HG02938 (cell line): ENCODE measurements around the gene FNDC4.

ENCODE experiments used
- ATAC-seq: cut with Tn5 transposase; IDR thresholded peaks from one replicate; pipeline ENCODE4 v1.9.1; 2021; ENCODE audit warnings: mild to moderate bottlenecking, moderate library complexity; ENCODE audit not compliant: unreplicated experiment

FNDC4 gene

GRCh38 chr2:27494284-27494943 is 586 bp downstream of the FNDC4 start:
- no peak for ATAC-seq

- no peak for ATAC-seq
Observed at GRCh38 chr2:27493948-27494283, 1.1 kb downstream of the FNDC4 start.

GRCh38 chr2:27492557-27492956 is 2.4 kb downstream of the FNDC4 start:
- ATAC-seq = no peak

- ATAC-seq = peak; percentile 92
Observed at GRCh38 chr2:27489498-27490397, 5.3 kb downstream of the FNDC4 start, which contains the start of gene IFT172. Gene IFT172 (minus strand): TSS chr2:27489743. CDS start chr2:27489653, 90 bp downstream.

- peak; percentile 9 for ATAC-seq
Observed at GRCh38 chr2:27489118-27489497, 5.9 kb downstream of the FNDC4 start.

GRCh38 chr2:27485496-27485895 is 9.5 kb downstream of the FNDC4 start:
- ATAC-seq = no peak

- ATAC-seq = no peak
Observed at GRCh38 chr2:27471961-27472360, 23.0 kb downstream of the FNDC4 start.

- ATAC-seq = no peak
Observed at GRCh38 chr2:27464443-27464842, 30.6 kb downstream of the FNDC4 start.

- no peak for ATAC-seq
Observed at GRCh38 chr2:27461118-27461517, 33.9 kb downstream of the FNDC4 start.

GRCh38 chr2:27453968-27454367 is 41.0 kb downstream of the FNDC4 start:
- ATAC-seq = no peak

GRCh38 chr2:27451095-27451494 is 43.9 kb downstream of the FNDC4 start:
- no peak for ATAC-seq

- no peak for ATAC-seq
Observed at GRCh38 chr2:27448381-27448780, 46.6 kb downstream of the FNDC4 start.

- no peak for ATAC-seq
Observed at GRCh38 chr2:27446057-27446456, 48.9 kb downstream of the FNDC4 start.

GRCh38 chr2:27445615-27446014 is 49.4 kb downstream of the FNDC4 start:
- no peak for ATAC-seq

- ATAC-seq = no peak
Observed at GRCh38 chr2:27445155-27445554, 49.8 kb downstream of the FNDC4 start.

GRCh38 chr2:27442920-27443282 is 52.1 kb downstream of the FNDC4 start:
- no peak for ATAC-seq

- no peak for ATAC-seq
Observed at GRCh38 chr2:27441958-27442919, 52.8 kb downstream of the FNDC4 start, which contains the start of gene KRTCAP3. Gene KRTCAP3 (plus strand): TSS chr2:27442381. CDS start chr2:27442413, 32 bp downstream.
